OCI-LY3 (cell line): Measurements from ENCODE around the gene VWA3A.

Experiments
- H2AFZ ChIP-seq: fragments of 200-600, 300-600 bp; shearing (Covaris generic); 2 replicates; pipeline ENCODE4 v1.6.0; 2014; ENCODE audit warnings: antibody characterized with exemption, low read depth, low read length
- H3K27ac ChIP-seq: fragments of 200-600, 300-600 bp; sonication (generic); 2 replicates; pipeline ENCODE4 v1.5.1; 2014; ENCODE audit warnings: mild to moderate bottlenecking, low read length, moderate library complexity, mixed read lengths
- H3K27me3 ChIP-seq: fragments of 200-600, 300-600 bp; sonication (generic); 2 replicates; pipeline ENCODE4 v1.6.1; 2014; ENCODE audit warnings: low read depth, low read length, mixed read lengths
- H3K36me3 ChIP-seq: fragments of 200-600, 300-600 bp; sonication (generic); replicated peaks from 2 replicates; pipeline ENCODE3; 2014; ENCODE audit warnings: low read depth, low read length, mixed read lengths
- H3K4me1 ChIP-seq: fragments of 300-600, 200-600 bp; sonication (generic); 2 replicates; pipeline ENCODE4 v1.6.1; 2014; ENCODE audit warnings: low read length, mixed read lengths
- H3K4me2 ChIP-seq: fragments of 200-600, 300-600 bp; sonication (generic); 2 replicates; pipeline ENCODE4 v1.6.1; 2014; ENCODE audit warnings: low read length, mixed read lengths
- H3K4me3 ChIP-seq: fragments of 300-600, 200-600 bp; sonication (generic); 2 replicates; pipeline ENCODE4 v1.5.1; 2014; ENCODE audit warnings: antibody characterized with exemption, mild to moderate bottlenecking, low read length, moderate library complexity
- H3K79me2 ChIP-seq: fragments of 300-600, 200-600 bp; shearing (Covaris generic); 2 replicates; pipeline ENCODE4 v1.6.1; 2014; ENCODE audit warnings: mild to moderate bottlenecking, low read length, mixed read lengths
- H3K9ac ChIP-seq: fragments of 300-600, 200-600 bp; shearing (Covaris generic); 2 replicates; pipeline ENCODE4 v1.6.0; 2014; ENCODE audit warnings: mild to moderate bottlenecking, low read length, moderate library complexity
- H3K9me3 ChIP-seq: fragments of 200-600, 300-600 bp; shearing (Covaris generic); 2 replicates; pipeline ENCODE4 v1.6.1; 2014; ENCODE audit warnings: low read length, mixed read lengths; ENCODE audit not compliant: insufficient read depth
- H4K20me1 ChIP-seq: fragments of 200-600, 300-600 bp; sonication (generic); 2 replicates; pipeline ENCODE4 v1.6.1; 2016; ENCODE audit warnings: low read length, mixed read lengths; ENCODE audit not compliant: insufficient read depth
- EZH2phosphoT487 ChIP-seq: fragments of 200-600 bp; shearing (Covaris generic); IDR thresholded peaks from 2 replicates; pipeline ENCODE4 v1.6.1; 2018; ENCODE audit warnings: antibody characterized with exemption, mixed run types, low read depth
- TF ChIP-seq, protein P1 (sequence below): fragments of 200-600, 300-600 bp; sonication (generic); IDR thresholded peaks from 2 replicates; pipeline ENCODE4 v1.5.1; 2014; ENCODE audit warnings: antibody characterized with exemption, low read length, low read depth

The VWA3A gene

DNA sequence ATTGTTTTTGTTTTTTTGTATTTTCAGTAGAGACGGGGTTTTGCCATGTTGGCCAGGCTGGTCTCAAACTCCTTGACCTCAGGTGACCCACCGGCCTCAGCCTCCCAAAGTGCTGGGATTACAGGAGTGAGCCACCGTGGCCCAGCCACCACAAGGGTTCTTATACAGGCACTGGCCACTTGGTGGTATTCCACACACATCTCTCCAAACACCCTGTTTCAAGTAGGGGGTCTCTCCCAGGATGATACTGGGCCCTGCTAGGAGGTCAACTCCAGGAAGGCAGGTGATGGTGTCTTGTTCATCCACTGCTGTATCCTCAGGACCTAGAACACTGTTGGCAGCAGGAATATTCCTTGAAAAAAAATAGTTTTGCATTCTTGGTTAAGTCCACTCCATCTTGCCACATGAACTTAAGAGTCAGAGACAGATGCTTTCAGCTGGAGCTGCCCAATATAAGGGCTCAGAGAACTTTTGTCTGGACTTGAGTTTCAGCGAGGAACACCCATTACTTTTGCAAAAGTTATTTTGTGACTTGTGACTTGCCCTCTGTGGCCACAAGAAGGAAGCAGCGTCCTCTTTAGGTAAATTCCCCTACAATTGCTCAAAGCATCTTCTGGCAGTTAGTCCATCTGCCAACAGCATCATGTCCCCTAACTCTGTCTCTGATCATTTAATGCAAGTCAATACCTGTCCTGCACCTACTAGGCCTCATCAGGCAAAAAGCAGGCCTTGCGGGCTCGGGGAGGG lies 106.4 kb downstream of the VWA3A start:
- Histone ChIP-seq H2AFZ (no peak overlapping the region; the same call in 1 of the 2 replicates), H3K27ac (peak overlapping the region; percentile 65)

DNA sequence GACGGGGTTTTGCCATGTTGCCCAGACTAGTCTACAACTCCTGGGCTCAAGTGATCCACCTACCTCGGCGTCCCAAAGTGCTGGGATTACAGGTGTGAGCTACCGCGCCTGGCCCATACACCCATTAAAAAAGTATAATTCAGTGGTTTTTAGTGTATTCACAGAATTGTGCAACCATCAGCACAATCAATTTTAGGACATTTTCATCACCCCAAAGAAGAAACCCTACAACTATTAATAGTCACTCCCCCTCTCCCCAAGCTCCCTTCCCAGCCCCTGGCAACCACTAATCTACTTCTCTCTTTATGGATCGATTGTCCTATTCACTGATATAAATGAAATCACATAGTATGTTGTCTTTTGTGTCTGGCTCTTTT lies 109.9 kb downstream of the VWA3A start:
- Histone ChIP-seq H4K20me1 (peaks cover under 1% of the 10 kb centered on the region; the same call in 1 of the 2 replicates), H3K79me2 (peaks cover 11% of the 10 kb centered on the region), H3K27ac (no peak overlapping the region), H3K4me1 (peaks cover 28% of the 10 kb centered on the region), H3K9me3 (no peaks in the 10 kb centered on the region), H3K36me3 (peaks cover under 1% of the 10 kb centered on the region), H3K27me3 (no peaks in the 10 kb centered on the region), H3K9ac (no peak overlapping the region), H3K4me2 (no peak overlapping the region), H2AFZ (no peak overlapping the region), H3K4me3 (no peak overlapping the region)
- TF ChIP-seq, protein P1, sequence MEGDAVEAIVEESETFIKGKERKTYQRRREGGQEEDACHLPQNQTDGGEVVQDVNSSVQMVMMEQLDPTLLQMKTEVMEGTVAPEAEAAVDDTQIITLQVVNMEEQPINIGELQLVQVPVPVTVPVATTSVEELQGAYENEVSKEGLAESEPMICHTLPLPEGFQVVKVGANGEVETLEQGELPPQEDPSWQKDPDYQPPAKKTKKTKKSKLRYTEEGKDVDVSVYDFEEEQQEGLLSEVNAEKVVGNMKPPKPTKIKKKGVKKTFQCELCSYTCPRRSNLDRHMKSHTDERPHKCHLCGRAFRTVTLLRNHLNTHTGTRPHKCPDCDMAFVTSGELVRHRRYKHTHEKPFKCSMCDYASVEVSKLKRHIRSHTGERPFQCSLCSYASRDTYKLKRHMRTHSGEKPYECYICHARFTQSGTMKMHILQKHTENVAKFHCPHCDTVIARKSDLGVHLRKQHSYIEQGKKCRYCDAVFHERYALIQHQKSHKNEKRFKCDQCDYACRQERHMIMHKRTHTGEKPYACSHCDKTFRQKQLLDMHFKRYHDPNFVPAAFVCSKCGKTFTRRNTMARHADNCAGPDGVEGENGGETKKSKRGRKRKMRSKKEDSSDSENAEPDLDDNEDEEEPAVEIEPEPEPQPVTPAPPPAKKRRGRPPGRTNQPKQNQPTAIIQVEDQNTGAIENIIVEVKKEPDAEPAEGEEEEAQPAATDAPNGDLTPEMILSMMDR = no peak
- no peak for TF ChIP-seq EZH2phosphoT487

More for the DNA sequence above, 106.4 kb downstream of the VWA3A start:
- Histone ChIP-seq H3K4me2 (peak overlapping the region; percentile 73), H3K27me3 (no peaks in the 10 kb centered on the region), H3K4me3 (peak overlapping the region; percentile 47), H3K79me2 (no peaks in the 10 kb centered on the region), H4K20me1 (no peaks in the 10 kb centered on the region), H3K9me3 (no peaks in the 10 kb centered on the region), H3K4me1 (peaks cover 44% of the 10 kb centered on the region), H3K36me3 (no peaks in the 10 kb centered on the region), H3K9ac (peak overlapping the region; percentile 36)
- no peak for TF ChIP-seq EZH2phosphoT487
- TF ChIP-seq, protein P1 = peak; percentile 28

DNA sequence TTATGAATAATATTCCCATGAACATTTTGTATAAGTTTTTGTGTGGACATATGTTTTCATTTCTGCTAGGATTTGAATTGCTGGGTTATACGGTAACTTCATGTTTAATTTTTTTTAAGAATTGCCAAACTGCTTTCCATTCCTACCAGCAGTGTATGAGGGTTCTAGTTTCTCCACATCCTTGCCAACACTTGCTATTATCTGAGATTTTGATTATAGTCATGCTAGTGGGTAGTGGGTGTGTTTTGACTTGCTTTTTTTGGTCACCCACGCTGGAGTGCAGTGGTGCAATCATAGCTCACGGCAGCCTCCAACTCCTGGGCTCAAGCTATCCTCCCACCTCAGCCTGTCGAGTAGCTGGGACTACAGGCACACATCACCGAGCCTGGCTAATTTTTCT lies 110.8 kb downstream of the VWA3A start:
- H3K27me3 ChIP-seq = no peaks in the 10 kb centered on the region
- H3K4me3 ChIP-seq = no peak overlapping the region
- no peak overlapping the region for H2AFZ ChIP-seq
- H3K4me1 ChIP-seq = peaks cover 35% of the 10 kb centered on the region
- no peak overlapping the region for H3K27ac ChIP-seq
- H4K20me1 ChIP-seq = peaks cover 9% of the 10 kb centered on the region
- H3K9ac ChIP-seq = no peak overlapping the region
- H3K36me3 ChIP-seq = peaks cover 9% of the 10 kb centered on the region
- H3K9me3 ChIP-seq = no peaks in the 10 kb centered on the region
- TF ChIP-seq, protein P1 = no peak
- TF ChIP-seq EZH2phosphoT487 = no peak
- H3K4me2 ChIP-seq = no peak overlapping the region
- peaks cover 20% of the 10 kb centered on the region for H3K79me2 ChIP-seq

DNA sequence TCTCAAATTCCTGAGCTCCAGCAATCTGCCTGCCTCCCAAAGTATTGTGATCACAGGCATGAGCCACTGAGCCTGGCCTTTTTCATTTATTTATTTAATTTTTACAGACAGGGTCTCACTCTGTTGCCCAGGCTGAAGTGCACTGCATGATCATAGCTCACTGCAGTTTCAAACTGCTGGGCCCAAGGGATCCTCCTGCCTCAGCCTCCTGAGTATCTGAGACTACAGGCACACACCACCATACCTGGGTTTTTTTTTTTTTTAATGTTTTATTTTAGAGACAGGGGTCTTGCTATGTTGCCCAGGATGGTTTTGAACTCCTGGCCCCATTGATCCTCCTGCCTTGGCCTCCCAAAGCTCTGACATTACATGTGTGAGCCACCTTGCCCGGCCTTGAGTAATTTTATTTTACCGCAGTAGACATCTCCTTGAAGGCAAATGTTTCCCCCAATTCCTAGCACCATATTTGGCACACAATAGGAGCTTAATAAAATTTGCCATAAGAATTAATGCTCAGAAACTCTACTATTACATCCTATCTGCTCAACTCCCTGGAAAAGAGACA lies 111.8 kb downstream of the VWA3A start:
- Histone ChIP-seq H3K9ac (no peak overlapping the region), H2AFZ (no peak overlapping the region), H3K4me3 (no peak overlapping the region), H3K27ac (no peak overlapping the region), H3K4me1 (peaks cover 34% of the 10 kb centered on the region), H4K20me1 (peaks cover 19% of the 10 kb centered on the region), H3K4me2 (no peak overlapping the region), H3K79me2 (peaks cover 30% of the 10 kb centered on the region), H3K27me3 (no peaks in the 10 kb centered on the region), H3K36me3 (peaks cover 18% of the 10 kb centered on the region), H3K9me3 (no peaks in the 10 kb centered on the region)
- TF ChIP-seq, protein P1 = no peak
- no peak for TF ChIP-seq EZH2phosphoT487
